Measurements from ENCODE around the gene DBX2. TPM values are rescaled to one million over a fixed set of nuclear protein-coding genes. Genes with fewer than 3 reads are reported as not detected.
"Not testable (repeated sequence)": the region's sequence is repeated elsewhere in the genome, so short reads cannot be mapped to it uniquely, and the experiment has no call there.

DBX2 gene
- total RNA-seq, result under 1 TPM in 1 of 2 donors, not detected in 1; 0.27 TPM

- DNase-seq (ENCODE audit: low spot score) (no peak), ATAC-seq (ENCODE audit: insufficient number of reproducible peaks, low FRiP score, low read depth) (no peak)
- Histone ChIP-seq H3K4me3 (peak within 1 kb of the TSS; percentile 72), H3K27me3 (replicated peaks; ENCODE audit: insufficient read depth) (no peaks in the 10 kb centered on the region), H3K36me3 (no peaks in the 10 kb centered on the region), H3K4me1 (ENCODE audit: control insufficient read depth in 1 of 2, low read depth in 2 of 2) (peaks cover 0 to 12% of the 10 kb centered on the region in 2 donors), H3K27ac (no peak within 1 kb of the TSS), H3K9me3 (no peaks in the 10 kb centered on the region)
- TF ChIP-seq CTCF (IDR thresholded peaks at IDR 0.05), result no peak
Observed at GRCh38 chr12:45050751-45051571, at the start of gene DBX2. TSS of gene DBX2 (minus strand) at chr12:45051099. CDS start at chr12:45050927, 172 bp downstream.

GRCh38 chr12:45098766-45099165 lies 47.9 kb upstream of the DBX2 start:
- Histone ChIP-seq H3K27me3 (replicated peaks; ENCODE audit: insufficient read depth) (no peaks in the 10 kb centered on the region), H3K4me3 (no peak overlapping the region), H3K27ac (no peak overlapping the region), H3K36me3 (no peaks in the 10 kb centered on the region), H3K4me1 (ENCODE audit: control insufficient read depth in 1 of 2, low read depth in 2 of 2) (no peaks in the 10 kb centered on the region), H3K9me3 (no peaks in the 10 kb centered on the region)
- DNase-seq (ENCODE audit: low spot score) (no peak), ATAC-seq (ENCODE audit: insufficient number of reproducible peaks, low FRiP score, low read depth) (no peak)
- TF ChIP-seq CTCF (IDR thresholded peaks at IDR 0.05), result no peak

GRCh38 chr12:45095417-45095816 lies 44.5 kb upstream of the DBX2 start:
- H3K9me3 ChIP-seq; H3K36me3 ChIP-seq; DNase-seq (ENCODE audit: low spot score); H3K4me1 ChIP-seq (ENCODE audit: control insufficient read depth in 1 of 2, low read depth in 2 of 2); H3K27ac ChIP-seq; H3K27me3 ChIP-seq (replicated peaks; ENCODE audit: insufficient read depth); H3K4me3 ChIP-seq; ATAC-seq (ENCODE audit: insufficient number of reproducible peaks, low FRiP score, low read depth): not testable (repeated sequence)

GRCh38 chr12:45093051-45093450 lies 42.2 kb upstream of the DBX2 start:
- no peaks in the 10 kb centered on the region for H3K9me3 ChIP-seq
- no peak overlapping the region for H3K4me3 ChIP-seq
- ATAC-seq (ENCODE audit: insufficient number of reproducible peaks, low FRiP score, low read depth) (no peak), DNase-seq (ENCODE audit: low spot score) (no peak)
- no peak for TF ChIP-seq CTCF (IDR thresholded peaks at IDR 0.05)
- H3K36me3 ChIP-seq, result no peaks in the 10 kb centered on the region
- no peaks in the 10 kb centered on the region for H3K4me1 ChIP-seq (ENCODE audit: control insufficient read depth in 1 of 2, low read depth in 2 of 2)
- H3K27me3 ChIP-seq (replicated peaks; ENCODE audit: insufficient read depth), result no peaks in the 10 kb centered on the region
- H3K27ac ChIP-seq, result no peak overlapping the region

- ATAC-seq (ENCODE audit: insufficient number of reproducible peaks, low FRiP score, low read depth), result no peak
Observed at GRCh38 chr12:45089411-45090075, 38.6 kb upstream of the DBX2 start.

More at GRCh38 chr12:45089411-45090075, 38.6 kb upstream of the DBX2 start:
- H3K9me3 ChIP-seq, result no peaks in the 10 kb centered on the region
- H3K4me1 ChIP-seq (ENCODE audit: control insufficient read depth in 1 of 2, low read depth in 2 of 2), result no peaks in the 10 kb centered on the region
- H3K4me3 ChIP-seq, result no peak overlapping the region
- DNase-seq (ENCODE audit: low spot score), result no peak
- H3K36me3 ChIP-seq, result no peaks in the 10 kb centered on the region
- H3K27me3 ChIP-seq (replicated peaks; ENCODE audit: insufficient read depth), result no peaks in the 10 kb centered on the region
- no peak for TF ChIP-seq CTCF (IDR thresholded peaks at IDR 0.05)
- no peak overlapping the region for H3K27ac ChIP-seq

All from thoracic aorta (tissue), 2 donors.